SK-N-SH treated with all-trans-retinoic acid at 6 μM for 48 hours (cell line): Measurements from ENCODE around the gene GPR6.
A peak's percentile ranks its signal among the peaks of the same experiment; 100 is the strongest.

ENCODE experiments used
- ATAC-seq: fragments of 200-7000 bp; cut with Tn5 transposase; 3 replicates; pipeline ENCODE4 v1.9.1; 2020; ENCODE audit warnings: mild to moderate bottlenecking, moderate library complexity
- ARNTL ChIP-seq: fragments of 450-650 bp; formaldehyde crosslinking; IDR thresholded peaks from 2 replicates; pipeline ENCODE4 v1.5.0; 2020; ENCODE audit warnings: low read depth, mild to moderate bottlenecking, moderate library complexity, borderline replicate concordance
- CSDC2 ChIP-seq: fragments of 250-450 bp; sonication (Bioruptor Pico); IDR thresholded peaks from 2 replicates; pipeline ENCODE4 v1.5.0; 2020; ENCODE audit warnings: mild to moderate bottlenecking, moderate library complexity
- ESRRG ChIP-seq: fragments of 250-450 bp; sonication (Bioruptor Pico); IDR thresholded peaks from 2 replicates; pipeline ENCODE4 v1.6.1; 2021; ENCODE audit warnings: mild to moderate bottlenecking
- ISL1 ChIP-seq: fragments of 250-450 bp; sonication (Bioruptor Pico); IDR thresholded peaks from 2 replicates; pipeline ENCODE4 v2.1.2; 2022; ENCODE audit warnings: mild to moderate bottlenecking, moderate library complexity
- OSR1 ChIP-seq: fragments of 250-450 bp; sonication (Bioruptor Pico); IDR thresholded peaks from 2 replicates; pipeline ENCODE4 v1.8.0; 2022; ENCODE audit warnings: moderate library complexity, mild to moderate bottlenecking, inconsistent platforms
- PPARA ChIP-seq: fragments of 250-450 bp; sonication (Bioruptor Pico); IDR thresholded peaks from 2 replicates; pipeline ENCODE4 v1.5.0; 2020; ENCODE audit warnings: mild to moderate bottlenecking, borderline replicate concordance
- RARB ChIP-seq: fragments of 250-450 bp; sonication (Bioruptor Pico); IDR thresholded peaks from 2 replicates; pipeline ENCODE4 v1.8.0; 2021; ENCODE audit warnings: mild to moderate bottlenecking, moderate library complexity
- TCF4 ChIP-seq: fragments of 250-450 bp; sonication (Bioruptor Pico); IDR thresholded peaks from 2 replicates; pipeline ENCODE4 v1.8.0; 2021; ENCODE audit warnings: mild to moderate bottlenecking, moderate library complexity, borderline replicate concordance
- TOX ChIP-seq: fragments of 250-450 bp; sonication (Bioruptor Pico); IDR thresholded peaks from 2 replicates; pipeline ENCODE4 v1.8.0; 2021; ENCODE audit warnings: mild to moderate bottlenecking, moderate library complexity, borderline replicate concordance
- ZC3H10 ChIP-seq: fragments of 250-450 bp; sonication (Bioruptor Pico); IDR thresholded peaks from 2 replicates; pipeline ENCODE4 v1.5.1; 2021; ENCODE audit warnings: mild to moderate bottlenecking, moderate library complexity
- ZFP30 ChIP-seq: fragments of 450-650 bp; formaldehyde crosslinking; IDR thresholded peaks from 2 replicates; pipeline ENCODE4 v1.5.0; 2022; ENCODE audit warnings: mild to moderate bottlenecking, moderate library complexity
- ZNF8 ChIP-seq: fragments of 450-650 bp; formaldehyde crosslinking; IDR thresholded peaks from 2 replicates; pipeline ENCODE4 v1.5.0; 2020; ENCODE audit warnings: mild to moderate bottlenecking, moderate library complexity
- TF ChIP-seq, protein P1 (sequence below): fragments of 250-450 bp; sonication (Bioruptor Pico); IDR thresholded peaks from 2 replicates; pipeline ENCODE4 v1.5.1; 2021; ENCODE audit warnings: mild to moderate bottlenecking, moderate library complexity
- TF ChIP-seq, protein P2 (sequence below): fragments of 250-450 bp; sonication (Bioruptor Pico); IDR thresholded peaks from 2 replicates; pipeline ENCODE4 v1.8.0; 2021; ENCODE audit warnings: low read depth, mild to moderate bottlenecking, moderate library complexity, borderline replicate concordance
- TF ChIP-seq, protein P3 (sequence below): fragments of 250-450 bp; sonication (Bioruptor Pico); IDR thresholded peaks from 2 replicates; pipeline ENCODE4 v1.5.0; 2020; ENCODE audit warnings: mild to moderate bottlenecking, moderate library complexity
- TF ChIP-seq, protein P4 (sequence below): fragments of 250-450 bp; sonication (Bioruptor Pico); IDR thresholded peaks from 2 replicates; pipeline ENCODE4 v1.5.1; 2020; ENCODE audit warnings: low read depth, mild to moderate bottlenecking, moderate library complexity
- TF ChIP-seq, protein P5 (sequence below): fragments of 250-450 bp; sonication (Bioruptor Pico); IDR thresholded peaks from 2 replicates; pipeline ENCODE4 v1.8.0; 2020; ENCODE audit warnings: mild to moderate bottlenecking, moderate library complexity, borderline replicate concordance

The GPR6 gene

DNA sequence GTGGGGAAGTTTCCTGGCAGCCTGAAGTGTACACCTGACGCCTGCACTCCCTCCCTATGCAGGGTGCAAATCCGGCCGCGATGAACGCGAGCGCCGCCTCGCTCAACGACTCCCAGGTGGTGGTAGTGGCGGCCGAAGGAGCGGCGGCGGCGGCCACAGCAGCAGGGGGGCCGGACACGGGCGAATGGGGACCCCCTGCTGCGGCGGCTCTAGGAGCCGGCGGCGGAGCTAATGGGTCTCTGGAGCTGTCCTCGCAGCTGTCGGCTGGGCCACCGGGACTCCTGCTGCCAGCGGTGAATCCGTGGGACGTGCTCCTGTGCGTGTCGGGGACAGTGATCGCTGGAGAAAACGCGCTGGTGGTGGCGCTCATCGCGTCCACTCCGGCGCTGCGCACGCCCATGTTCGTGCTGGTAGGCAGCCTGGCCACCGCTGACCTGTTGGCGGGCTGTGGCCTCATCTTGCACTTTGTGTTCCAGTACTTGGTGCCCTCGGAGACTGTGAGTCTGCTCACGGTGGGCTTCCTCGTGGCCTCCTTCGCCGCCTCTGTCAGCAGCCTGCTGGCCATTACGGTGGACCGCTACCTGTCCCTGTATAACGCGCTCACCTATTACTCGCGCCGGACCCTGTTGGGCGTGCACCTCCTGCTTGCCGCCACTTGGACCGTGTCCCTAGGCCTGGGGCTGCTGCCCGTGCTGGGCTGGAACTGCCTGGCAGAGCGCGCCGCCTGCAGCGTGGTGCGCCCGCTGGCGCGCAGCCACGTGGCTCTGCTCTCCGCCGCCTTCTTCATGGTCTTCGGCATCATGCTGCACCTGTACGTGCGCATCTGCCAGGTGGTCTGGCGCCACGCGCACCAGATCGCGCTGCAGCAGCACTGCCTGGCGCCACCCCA, 1.2 kb downstream of the GPR6 start:
- TF ChIP-seq ARNTL (CRISPR knock-in tag) (no peak), ZC3H10 (no peak), PPARA (no peak), ISL1 (CRISPR knock-in tag) (no peak), OSR1 (CRISPR knock-in tag) (no peak), ZFP30 (CRISPR knock-in tag) (no peak), CSDC2 (CRISPR knock-in tag) (no peak), TCF4 (CRISPR knock-in tag) (no peak)
- TF ChIP-seq, protein P1, sequence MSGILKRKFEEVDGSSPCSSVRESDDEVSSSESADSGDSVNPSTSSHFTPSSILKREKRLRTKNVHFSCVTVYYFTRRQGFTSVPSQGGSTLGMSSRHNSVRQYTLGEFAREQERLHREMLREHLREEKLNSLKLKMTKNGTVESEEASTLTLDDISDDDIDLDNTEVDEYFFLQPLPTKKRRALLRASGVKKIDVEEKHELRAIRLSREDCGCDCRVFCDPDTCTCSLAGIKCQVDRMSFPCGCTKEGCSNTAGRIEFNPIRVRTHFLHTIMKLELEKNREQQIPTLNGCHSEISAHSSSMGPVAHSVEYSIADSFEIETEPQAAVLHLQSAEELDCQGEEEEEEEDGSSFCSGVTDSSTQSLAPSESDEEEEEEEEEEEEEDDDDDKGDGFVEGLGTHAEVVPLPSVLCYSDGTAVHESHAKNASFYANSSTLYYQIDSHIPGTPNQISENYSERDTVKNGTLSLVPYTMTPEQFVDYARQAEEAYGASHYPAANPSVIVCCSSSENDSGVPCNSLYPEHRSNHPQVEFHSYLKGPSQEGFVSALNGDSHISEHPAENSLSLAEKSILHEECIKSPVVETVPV, result no peak
- TF ChIP-seq, protein P2, sequence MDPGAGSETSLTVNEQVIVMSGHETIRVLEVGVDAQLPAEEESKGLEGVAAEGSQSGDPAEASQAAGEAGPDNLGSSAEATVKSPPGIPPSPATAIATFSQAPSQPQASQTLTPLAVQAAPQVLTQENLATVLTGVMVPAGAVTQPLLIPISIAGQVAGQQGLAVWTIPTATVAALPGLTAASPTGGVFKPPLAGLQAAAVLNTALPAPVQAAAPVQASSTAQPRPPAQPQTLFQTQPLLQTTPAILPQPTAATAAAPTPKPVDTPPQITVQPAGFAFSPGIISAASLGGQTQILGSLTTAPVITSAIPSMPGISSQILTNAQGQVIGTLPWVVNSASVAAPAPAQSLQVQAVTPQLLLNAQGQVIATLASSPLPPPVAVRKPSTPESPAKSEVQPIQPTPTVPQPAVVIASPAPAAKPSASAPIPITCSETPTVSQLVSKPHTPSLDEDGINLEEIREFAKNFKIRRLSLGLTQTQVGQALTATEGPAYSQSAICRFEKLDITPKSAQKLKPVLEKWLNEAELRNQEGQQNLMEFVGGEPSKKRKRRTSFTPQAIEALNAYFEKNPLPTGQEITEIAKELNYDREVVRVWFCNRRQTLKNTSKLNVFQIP, result no peak
- TF ChIP-seq, all 23 proteins: peak for 0
- peak; percentile 27; the same call in 2 of the 3 replicates for ATAC-seq

DNA sequence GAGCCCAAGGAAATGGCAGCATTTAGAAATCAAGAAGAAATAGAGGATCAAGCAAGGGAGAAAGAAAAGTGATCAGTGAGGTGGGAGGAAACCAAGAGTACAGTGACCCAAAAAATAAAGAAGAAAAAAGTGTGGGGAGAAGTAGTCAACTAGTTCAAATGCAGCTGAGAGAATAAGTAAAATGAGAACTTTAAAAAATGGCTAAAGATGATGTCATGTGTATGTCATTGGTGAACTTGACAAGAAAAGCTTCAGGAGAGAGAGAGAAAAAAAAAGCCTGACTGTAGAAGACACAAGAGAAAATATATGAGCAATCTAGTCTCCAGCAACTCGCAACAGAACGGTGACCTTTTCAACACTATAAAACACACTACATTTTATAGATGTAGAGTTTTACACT, 6.3 kb downstream of the GPR6 start:
- TF ChIP-seq RARB (CRISPR knock-in tag) (no peak), TCF4 (CRISPR knock-in tag) (no peak), CSDC2 (CRISPR knock-in tag) (no peak), ESRRG (no peak)
- TF ChIP-seq, protein P1, result no peak
- TF ChIP-seq, protein P3, sequence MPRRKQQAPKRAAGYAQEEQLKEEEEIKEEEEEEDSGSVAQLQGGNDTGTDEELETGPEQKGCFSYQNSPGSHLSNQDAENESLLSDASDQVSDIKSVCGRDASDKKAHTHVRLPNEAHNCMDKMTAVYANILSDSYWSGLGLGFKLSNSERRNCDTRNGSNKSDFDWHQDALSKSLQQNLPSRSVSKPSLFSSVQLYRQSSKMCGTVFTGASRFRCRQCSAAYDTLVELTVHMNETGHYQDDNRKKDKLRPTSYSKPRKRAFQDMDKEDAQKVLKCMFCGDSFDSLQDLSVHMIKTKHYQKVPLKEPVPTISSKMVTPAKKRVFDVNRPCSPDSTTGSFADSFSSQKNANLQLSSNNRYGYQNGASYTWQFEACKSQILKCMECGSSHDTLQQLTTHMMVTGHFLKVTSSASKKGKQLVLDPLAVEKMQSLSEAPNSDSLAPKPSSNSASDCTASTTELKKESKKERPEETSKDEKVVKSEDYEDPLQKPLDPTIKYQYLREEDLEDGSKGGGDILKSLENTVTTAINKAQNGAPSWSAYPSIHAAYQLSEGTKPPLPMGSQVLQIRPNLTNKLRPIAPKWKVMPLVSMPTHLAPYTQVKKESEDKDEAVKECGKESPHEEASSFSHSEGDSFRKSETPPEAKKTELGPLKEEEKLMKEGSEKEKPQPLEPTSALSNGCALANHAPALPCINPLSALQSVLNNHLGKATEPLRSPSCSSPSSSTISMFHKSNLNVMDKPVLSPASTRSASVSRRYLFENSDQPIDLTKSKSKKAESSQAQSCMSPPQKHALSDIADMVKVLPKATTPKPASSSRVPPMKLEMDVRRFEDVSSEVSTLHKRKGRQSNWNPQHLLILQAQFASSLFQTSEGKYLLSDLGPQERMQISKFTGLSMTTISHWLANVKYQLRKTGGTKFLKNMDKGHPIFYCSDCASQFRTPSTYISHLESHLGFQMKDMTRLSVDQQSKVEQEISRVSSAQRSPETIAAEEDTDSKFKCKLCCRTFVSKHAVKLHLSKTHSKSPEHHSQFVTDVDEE (CRISPR knock-in tag), result no peak
- TF ChIP-seq, protein P4, sequence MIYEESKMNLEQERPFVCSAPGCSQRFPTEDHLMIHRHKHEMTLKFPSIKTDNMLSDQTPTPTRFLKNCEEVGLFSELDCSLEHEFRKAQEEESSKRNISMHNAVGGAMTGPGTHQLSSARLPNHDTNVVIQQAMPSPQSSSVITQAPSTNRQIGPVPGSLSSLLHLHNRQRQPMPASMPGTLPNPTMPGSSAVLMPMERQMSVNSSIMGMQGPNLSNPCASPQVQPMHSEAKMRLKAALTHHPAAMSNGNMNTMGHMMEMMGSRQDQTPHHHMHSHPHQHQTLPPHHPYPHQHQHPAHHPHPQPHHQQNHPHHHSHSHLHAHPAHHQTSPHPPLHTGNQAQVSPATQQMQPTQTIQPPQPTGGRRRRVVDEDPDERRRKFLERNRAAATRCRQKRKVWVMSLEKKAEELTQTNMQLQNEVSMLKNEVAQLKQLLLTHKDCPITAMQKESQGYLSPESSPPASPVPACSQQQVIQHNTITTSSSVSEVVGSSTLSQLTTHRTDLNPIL (CRISPR knock-in tag), result no peak
- ATAC-seq, result no peak

DNA sequence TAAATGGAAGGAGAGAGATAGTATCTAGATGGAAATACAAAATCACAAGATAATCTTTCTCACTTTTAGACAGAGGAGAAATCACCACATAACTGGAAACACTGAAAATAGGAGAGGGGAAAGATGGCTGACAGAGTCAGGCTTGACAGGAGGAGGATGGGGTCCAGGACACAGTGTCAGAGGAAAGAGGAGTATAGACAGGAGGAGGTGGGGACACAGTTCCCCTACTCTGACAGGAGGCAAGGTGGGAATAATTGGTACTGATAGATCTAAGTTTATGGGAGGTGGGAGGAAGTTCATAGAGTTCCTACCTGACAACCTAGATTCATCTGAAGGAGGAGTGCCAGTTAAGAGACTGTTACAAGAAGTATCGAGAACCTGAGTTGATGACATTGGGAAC, 9.1 kb downstream of the GPR6 start:
- no peak for ATAC-seq
- TF ChIP-seq, protein P1, result no peak
- TF ChIP-seq, protein P5, sequence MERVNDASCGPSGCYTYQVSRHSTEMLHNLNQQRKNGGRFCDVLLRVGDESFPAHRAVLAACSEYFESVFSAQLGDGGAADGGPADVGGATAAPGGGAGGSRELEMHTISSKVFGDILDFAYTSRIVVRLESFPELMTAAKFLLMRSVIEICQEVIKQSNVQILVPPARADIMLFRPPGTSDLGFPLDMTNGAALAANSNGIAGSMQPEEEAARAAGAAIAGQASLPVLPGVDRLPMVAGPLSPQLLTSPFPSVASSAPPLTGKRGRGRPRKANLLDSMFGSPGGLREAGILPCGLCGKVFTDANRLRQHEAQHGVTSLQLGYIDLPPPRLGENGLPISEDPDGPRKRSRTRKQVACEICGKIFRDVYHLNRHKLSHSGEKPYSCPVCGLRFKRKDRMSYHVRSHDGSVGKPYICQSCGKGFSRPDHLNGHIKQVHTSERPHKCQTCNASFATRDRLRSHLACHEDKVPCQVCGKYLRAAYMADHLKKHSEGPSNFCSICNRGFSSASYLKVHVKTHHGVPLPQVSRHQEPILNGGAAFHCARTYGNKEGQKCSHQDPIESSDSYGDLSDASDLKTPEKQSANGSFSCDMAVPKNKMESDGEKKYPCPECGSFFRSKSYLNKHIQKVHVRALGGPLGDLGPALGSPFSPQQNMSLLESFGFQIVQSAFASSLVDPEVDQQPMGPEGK (CRISPR knock-in tag), result no peak
- TF ChIP-seq, protein P3 (CRISPR knock-in tag), result no peak
- TF ChIP-seq PPARA, result no peak
- TF ChIP-seq ZNF8 (CRISPR knock-in tag), result no peak
- TF ChIP-seq TOX, result no peak
